Endothelial cell of hepatic sinusoid (primary cell): Measurements from ENCODE around the gene CNKSR3.

Experiments
- in situ Hi-C: cut with HindIII; loops from 2 replicates; pipeline ENCODE4 v1.10.0; 2017; ENCODE audit warnings: low sequenced_read_pairs

The CNKSR3 gene

GRCh38 chr6:154504865-154505449, 5.5 kb downstream of the CNKSR3 start:
- in situ Hi-C loops = loop anchor here (5.0 to 25.0 kb wide), 3 partner anchors 52 to 157 kb away; no protein-coding TSS in a partner anchor

DNA sequence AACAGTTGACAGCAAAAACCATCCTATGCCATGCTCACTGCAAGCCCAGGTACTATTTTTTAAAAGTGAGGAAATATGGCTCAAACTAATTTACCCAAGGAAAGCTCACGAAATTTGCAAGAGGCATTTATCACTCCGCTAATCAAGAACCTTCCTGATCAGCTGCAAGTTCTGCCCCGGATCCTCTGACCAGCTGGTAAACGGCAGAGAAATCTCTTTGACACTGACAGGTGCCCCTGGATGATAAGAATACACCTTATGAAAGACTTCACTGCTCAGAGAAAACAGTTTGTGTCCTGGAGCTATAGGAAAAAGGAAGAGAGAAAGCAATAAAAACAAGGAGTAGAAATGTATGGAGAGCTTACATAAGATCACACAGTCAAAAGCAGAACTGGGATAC, 6.4 kb downstream of the CNKSR3 start:
- in situ Hi-C loops = loop anchor here (5.0 to 25.0 kb wide), 2 partner anchors 88 to 158 kb away; no protein-coding TSS in a partner anchor

DNA sequence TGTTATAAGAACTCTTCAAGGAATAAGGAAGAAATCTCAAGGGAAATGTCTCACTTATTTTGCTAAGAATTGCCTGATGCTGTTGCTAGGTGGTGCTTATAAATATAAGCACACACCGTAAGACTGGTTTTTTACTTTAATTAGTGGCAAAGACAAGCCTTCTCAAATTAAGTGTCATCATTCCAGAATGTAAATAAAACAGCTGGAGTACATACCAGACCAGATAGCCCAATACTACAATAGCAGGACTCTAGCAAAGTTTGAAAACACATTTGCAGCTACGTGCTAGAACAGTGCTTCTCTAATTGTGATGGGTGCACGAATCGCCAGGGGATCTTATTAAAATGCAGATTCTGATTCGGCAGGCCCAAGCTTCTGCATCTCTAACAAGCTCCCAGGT, 6.8 kb downstream of the CNKSR3 start:
- in situ Hi-C loops = loop anchor here (5.0 to 25.0 kb wide), 2 partner anchors 89 to 159 kb away; no protein-coding TSS in a partner anchor

DNA sequence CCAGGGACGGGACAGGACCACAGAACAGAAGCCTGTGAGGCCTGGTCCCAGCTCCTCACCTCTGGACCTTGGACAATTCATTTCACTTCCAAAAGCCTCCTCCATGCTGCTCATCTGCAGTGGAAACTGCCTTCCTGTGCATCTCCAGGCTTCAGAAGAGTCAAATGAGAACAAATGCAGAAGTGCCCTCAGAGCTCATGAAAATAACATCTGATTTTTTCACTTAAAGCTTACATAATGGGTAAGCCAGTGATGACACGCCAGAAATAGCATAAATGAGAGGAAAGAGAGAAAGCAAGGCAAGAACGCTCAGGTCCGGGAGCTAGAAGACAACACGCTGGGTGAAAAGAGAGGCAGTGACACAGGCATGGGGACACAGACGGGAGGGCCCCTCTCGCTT, 7.9 kb downstream of the CNKSR3 start:
- in situ Hi-C loops = loop anchor here (5.0 to 25.0 kb wide), 2 partner anchors 90 to 160 kb away; no protein-coding TSS in a partner anchor

GRCh38 chr6:154501578-154501868, 9.0 kb downstream of the CNKSR3 start:
- in situ Hi-C loops = loop anchor here (5.0 to 25.0 kb wide), 2 partner anchors 91 to 161 kb away; no protein-coding TSS in a partner anchor

GRCh38 chr6:154500769-154501577, 9.5 kb downstream of the CNKSR3 start:
- in situ Hi-C loops = loop anchor here (5.0 to 25.0 kb wide), 2 partner anchors 91 to 161 kb away; no protein-coding TSS in a partner anchor

- in situ Hi-C loops = loop anchor here (5.0 to 25.0 kb wide), 2 partner anchors 92 to 162 kb away; no protein-coding TSS in a partner anchor
Observed at GRCh38 chr6:154499855-154500589, 10.5 kb downstream of the CNKSR3 start.

DNA sequence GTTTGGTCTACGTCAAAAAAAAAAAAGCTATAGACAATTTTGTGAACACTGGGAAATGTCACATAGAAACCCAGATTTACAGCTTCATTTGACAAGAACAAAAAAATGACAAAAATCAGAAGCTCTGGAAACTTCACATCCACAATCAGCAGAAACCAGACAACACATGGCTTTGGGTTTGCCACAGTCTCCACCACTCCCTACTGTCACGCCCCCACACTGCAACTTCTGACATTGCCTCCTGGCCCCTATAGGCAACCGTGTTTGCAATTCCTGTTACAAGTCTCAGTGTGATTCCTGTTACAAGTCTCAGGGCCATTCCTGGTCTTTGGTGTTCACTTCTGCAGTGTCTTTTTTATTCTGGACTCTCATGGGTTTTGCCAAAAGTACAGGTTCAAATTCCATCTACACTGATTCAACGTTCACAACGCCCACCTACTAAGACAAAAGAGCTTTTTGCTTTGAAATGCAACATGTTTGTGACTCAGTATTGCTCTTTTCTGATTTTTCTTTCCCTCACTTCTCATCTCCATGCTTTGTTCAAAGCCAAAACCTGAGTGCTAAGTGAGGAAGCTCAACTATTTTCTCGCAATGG, 12.0 kb downstream of the CNKSR3 start:
- in situ Hi-C loops = no loop called here

DNA sequence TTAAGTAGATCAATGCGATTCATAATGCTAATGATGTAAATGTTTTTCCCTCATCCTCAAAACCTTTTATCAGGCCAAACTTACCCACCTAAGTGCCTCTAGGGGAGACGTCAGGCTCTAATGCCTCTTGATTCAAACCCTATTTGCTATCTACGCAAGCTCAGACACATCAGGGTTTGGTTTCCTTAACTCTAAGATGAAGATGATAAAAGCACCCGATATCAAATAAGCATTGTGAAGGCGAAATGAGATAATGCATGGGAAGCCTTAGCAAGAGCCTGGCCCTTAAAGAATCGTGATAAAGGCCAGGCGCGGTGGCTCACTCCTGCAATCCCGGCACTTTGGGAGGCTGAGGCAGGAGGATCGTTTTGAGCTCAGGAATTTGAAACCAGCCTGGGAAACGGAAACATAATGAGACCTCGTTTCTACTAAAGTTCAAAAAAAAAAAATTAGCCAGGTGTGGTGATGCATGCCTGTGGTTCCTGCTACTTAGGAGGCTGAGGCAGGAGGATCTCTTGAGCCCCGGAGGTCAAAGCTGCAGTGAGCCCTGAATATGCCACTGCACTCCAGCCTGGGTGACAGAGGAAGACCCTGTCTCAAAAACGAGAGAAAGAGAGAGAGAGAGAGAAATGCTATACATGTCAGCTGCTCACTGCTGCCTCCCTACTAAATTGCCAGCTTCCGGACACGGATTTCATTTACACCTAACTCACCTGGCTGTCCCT, 13.5 kb downstream of the CNKSR3 start:
- in situ Hi-C loops = no loop called here

DNA sequence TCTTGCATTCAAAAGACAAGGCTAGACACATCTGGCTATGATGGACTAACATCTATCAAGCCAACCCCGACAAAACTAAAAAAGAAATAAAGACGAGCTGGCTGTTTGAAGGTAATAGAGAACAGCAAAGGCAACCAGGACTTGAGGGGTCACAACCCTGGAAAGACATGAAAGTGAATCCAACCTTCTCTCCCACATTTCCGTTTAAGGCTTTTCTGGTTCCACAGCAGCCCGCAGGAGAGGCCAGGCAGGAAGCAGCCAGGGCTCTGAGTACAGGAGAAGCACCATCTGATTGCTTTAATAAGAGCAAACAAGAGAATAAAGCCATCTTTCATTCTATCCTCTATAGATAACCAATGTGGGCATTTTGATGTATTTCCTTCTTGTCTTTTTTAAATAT, 14.3 kb downstream of the CNKSR3 start:
- in situ Hi-C loops = no loop called here

DNA sequence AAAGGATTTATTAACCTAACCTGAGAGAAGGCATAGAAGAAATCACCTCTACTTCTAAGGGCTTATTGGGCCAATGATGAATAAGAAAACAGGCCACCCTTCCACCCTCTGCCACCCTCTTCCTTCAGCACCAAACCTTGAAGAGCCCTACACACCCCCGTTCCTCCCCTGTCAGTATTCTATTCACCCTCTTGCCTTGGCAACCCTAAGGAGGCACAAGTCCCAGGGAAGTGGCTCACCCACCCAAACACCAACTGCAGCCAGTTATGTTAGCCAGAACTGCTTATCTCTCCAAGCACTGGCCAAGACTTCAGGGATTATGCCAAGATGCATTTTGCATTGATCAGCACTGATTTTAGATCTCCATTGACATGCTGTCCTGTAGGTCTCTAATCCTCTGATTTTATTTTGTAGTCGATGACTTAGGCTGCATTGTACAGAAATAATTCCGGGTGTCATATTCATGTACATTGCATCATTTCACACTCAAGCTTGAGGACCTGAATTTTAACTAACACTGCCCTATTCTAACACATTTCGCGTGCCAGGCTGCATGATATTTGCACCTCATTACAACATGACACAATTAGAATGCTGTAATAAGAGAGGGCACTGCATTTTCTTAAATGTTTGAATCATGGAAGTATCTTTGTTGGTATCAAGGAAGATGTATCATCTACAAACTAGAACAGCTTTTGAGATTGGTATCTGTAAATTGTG, 15.7 kb downstream of the CNKSR3 start:
- in situ Hi-C loops = no loop called here

DNA sequence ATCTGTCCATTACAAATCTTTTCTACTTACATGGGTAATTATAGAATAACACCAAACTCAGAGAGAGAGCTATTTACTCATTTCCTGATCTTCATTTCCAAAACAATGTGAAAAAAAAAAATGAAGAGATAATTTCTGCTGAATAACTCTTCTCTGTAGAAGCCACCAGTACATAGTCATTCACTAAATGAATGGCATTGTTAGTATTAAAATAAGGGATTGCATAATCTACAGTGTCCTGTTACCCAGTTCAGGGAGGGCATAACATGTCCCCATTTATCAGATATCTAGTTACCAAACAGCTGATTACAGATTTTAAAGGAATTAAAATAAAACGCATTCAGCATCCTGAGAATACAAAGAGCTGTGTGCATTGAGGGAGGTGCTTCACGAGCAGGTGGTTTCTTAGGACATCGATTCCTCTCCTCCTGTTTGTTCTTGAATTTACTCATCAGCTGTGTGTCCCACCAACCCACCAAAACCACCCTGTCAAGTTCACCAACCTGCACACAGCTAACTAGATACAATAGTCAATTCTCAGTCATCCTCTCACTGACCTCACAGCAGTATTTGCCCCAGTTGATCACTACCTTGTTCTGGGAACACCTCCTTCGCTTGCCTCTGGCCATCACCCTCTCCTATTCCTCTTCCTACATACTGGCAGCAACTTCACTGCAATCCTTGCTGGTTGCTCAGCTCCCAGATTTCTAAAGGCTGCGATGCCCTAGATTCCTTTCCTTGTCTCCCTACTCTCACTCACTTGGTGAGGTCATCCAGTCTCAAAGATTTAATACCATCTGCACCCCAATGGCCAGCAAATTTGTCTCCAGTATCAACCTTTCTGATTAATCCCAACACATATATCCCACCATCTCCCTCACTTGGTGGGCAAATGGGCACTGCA, 18.7 kb downstream of the CNKSR3 start:
- in situ Hi-C loops = no loop called here

GRCh38 chr6:154489822-154490221, 20.7 kb downstream of the CNKSR3 start:
- in situ Hi-C loops = no loop called here

DNA sequence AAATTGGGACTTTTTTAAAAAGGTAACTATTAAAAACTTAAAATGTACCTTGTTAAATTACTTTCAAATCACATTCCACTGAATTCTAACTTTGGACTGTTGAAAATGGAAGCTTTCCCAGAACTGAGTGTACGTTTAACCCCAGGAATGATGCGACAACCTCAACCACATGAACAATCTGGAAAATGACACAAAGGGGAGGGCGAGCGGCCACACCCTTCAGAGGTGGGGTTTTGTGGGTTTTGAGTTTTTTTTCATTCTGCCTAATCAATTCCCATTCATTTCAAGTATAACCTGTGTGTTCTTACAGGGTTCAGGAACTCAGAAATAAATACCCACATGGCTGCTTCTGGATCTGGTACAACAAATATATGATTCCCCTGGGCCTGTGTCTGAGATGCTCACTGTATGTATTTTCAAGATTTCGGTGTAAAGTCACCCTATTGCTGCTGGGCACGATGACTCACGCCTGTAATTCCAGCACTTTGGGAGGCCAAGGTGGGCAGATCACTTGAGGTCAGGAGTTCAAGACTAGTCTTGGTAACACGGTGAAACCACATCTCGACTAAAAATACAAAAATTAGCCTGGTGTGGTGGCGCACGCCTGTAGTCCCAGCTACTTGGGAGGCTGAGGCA, 21.6 kb downstream of the CNKSR3 start:
- in situ Hi-C loops = no loop called here

- in situ Hi-C loops = no loop called here
Observed at GRCh38 chr6:154488248-154488593, 22.3 kb downstream of the CNKSR3 start.

DNA sequence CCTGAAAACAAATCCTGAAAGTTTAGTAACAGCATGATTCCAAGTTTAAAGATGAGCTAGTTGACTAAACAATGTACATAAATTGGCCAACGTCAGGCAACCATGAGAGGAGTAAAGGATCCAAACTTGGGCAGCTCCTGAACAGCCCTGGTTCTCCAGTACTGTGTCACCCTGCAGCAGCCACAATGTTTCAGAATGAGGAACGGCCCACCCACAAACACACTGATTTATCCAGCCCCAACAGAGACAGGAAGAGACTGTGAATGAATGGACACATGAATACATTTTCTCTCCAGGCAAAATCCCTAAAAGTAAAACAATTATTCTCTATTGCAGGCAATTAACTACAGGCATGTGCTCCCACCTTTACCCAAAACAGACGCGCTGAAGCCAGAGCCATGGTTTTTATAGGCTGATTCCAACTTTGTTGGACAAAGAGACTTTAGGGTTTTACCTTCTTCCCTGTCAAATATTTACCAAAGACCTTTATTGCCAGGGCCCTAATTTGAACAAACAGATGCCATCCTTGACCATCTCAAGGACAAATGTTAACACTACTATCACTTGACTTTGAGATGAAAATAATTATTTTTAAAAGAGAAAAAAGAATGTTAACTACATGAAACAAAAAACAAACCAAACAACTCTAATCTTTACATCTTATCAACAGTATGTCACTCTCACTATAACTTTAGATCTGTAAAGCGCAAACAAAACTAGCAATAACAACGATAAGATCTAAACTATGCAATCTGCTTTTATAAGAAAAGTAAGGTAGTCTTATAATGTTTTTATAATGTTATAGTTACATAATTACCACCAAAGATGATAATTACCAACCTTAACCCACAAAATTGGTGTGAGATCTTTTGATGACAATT, 22.9 kb downstream of the CNKSR3 start:
- in situ Hi-C loops = no loop called here

DNA sequence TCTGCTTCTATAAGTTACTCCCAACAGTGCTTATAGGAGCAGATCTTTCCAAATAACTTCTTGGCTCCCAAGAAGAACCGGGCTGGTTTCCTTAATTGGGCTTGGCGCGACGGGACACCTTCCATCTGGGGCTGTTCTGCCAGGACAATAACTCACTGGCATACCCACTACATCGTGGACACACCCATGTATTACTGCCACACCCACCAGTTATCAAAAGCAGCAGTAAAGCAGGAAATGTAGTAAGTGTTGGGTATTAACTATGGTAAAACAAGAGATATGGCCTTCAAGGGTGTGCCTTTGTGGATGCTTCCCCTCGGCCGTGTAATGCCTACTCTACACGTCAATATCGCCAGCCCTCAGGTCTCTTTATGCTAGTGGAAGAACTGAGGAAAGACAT, 24.7 kb downstream of the CNKSR3 start:
- in situ Hi-C loops = no loop called here
